Prostate gland (tissue), 2 donors: ENCODE results near the gene ANAPC16. TPM values are rescaled to one million over a fixed set of nuclear protein-coding genes. Genes with fewer than 3 reads are reported as not detected.
"Not testable (repeated sequence)": the region's sequence is repeated elsewhere in the genome, so short reads cannot be mapped to it uniquely, and the experiment has no call there.

Source experiments
- DNase-seq: peaks from one replicate; pipeline ENCODE4 v3.0.0-alpha.2; 2019; ENCODE audit warnings: low spot score
- H3K27ac ChIP-seq, 2 donors: fragments of 200-600 bp; sonication (generic); 2 replicates each; pipeline ENCODE4 v1.5.1; 2017 to 2019
- H3K27me3 ChIP-seq: fragments of 200-600 bp; sonication (generic); replicated peaks from 2 replicates; pipeline ENCODE4 v1.5.1; 2019; ENCODE audit not compliant: insufficient read depth
- H3K36me3 ChIP-seq, 2 donors: fragments of 200-600 bp; sonication (generic); 1 replicate in 1 of 2; 2 replicates in 1 of 2; pipeline versions ENCODE4 v1.5.1 to v1.8.1; 2017 to 2019
- H3K4me1 ChIP-seq: fragments of 200-600 bp; sonication (generic); replicated peaks from 2 replicates; pipeline ENCODE4 v1.5.1; 2019
- H3K4me3 ChIP-seq, 2 donors: fragments of 200-600 bp; sonication (generic); 2 replicates each; pipeline ENCODE4 v1.5.1; 2017 to 2019
- H3K9me3 ChIP-seq: fragments of 200-600 bp; sonication (generic); 2 replicates; pipeline ENCODE4 v1.5.1; 2017
- CTCF ChIP-seq, 4 experiments: fragments of 200-600 bp in 2 of 4; fragments of 450-650 bp in 2 of 4; sonication (generic) in 2 of 4; IDR thresholded peaks; 1 replicate in 3 of 4; 2 replicates in 1 of 4; pipeline ENCODE4 v1.5.1; 2016 to 2019; ENCODE audit warnings: antibody characterized with exemption in 4 of 4, mild to moderate bottlenecking in 2 of 4, moderate library complexity in 2 of 4
- POLR2A ChIP-seq: fragments of 450-650 bp; IDR thresholded peaks from one replicate; pipeline ENCODE4 v1.6.1; 2016; ENCODE audit warnings: antibody characterized with exemption, mild to moderate bottlenecking
- POLR2AphosphoS5 ChIP-seq: sonication (generic); formaldehyde crosslinking; IDR thresholded peaks from one replicate; pipeline ENCODE4 v1.6.1; 2017; ENCODE audit warnings: antibody characterized with exemption
- WGBS: methylation state at CpG from one replicate; pipeline ENCODE4 v1.1.5; 2018; 5-methylcytosine and 5-hydroxymethylcytosine counted together
- intact Hi-C: fragments of 100-400 bp; cut with DNase I; formaldehyde crosslinking; loops from one replicate; pipeline ENCODE4 v1.14.2; 2022
- total RNA-seq, 2 donors: library from RNA; depleted of rRNA; stranded (reverse); fragments of >200 nt; gene quantifications; one replicate each; pipeline ENCODE4 v1.1.0, GENCODE V29; 2016

The ANAPC16 gene
- total RNA-seq, 2 donors from 2014 or later = 73.4 to 123 TPM

GRCh38 chr10:72265508-72265907 lies 49.7 kb downstream of the ANAPC16 start:
- intact Hi-C loops = no loop called here
- no peak overlapping the region for H3K27ac ChIP-seq

GRCh38 chr10:72265990-72266865 lies 50.4 kb downstream of the ANAPC16 start:
- H3K27me3 ChIP-seq = no peaks in the 10 kb centered on the region
- TF ChIP-seq POLR2A (no peak), CTCF (IDR thresholded peaks at IDR 0.05) (no peak), POLR2AphosphoS5 (no peak)
- no peak overlapping the region for H3K4me3 ChIP-seq
- 91% methylated on average over 11 of the region's 11 CpGs for WGBS
- intact Hi-C loops = no loop called here
- H3K4me1 ChIP-seq = peaks cover 7% of the 10 kb centered on the region
- no peaks in the 10 kb centered on the region for H3K9me3 ChIP-seq
- H3K36me3 ChIP-seq = no peaks in the 10 kb centered on the region
- no peak for DNase-seq
- no peak overlapping the region for H3K27ac ChIP-seq

More at GRCh38 chr10:72265508-72265907, 49.7 kb downstream of the ANAPC16 start:
- H3K4me3 ChIP-seq = no peak overlapping the region
- no peaks in the 10 kb centered on the region for H3K36me3 ChIP-seq
- 85% methylated on average over 6 of the region's 6 CpGs for WGBS
- DNase-seq = no peak
- TF ChIP-seq POLR2A = no peak
- no peaks in the 10 kb centered on the region for H3K27me3 ChIP-seq
- H3K4me1 ChIP-seq = peaks cover 12% of the 10 kb centered on the region
- H3K9me3 ChIP-seq = no peaks in the 10 kb centered on the region

GRCh38 chr10:72267381-72267780 lies 51.6 kb downstream of the ANAPC16 start:
- WGBS = 85% methylated on average over 6 of the region's 6 CpGs

GRCh38 chr10:72267819-72268399 lies 52.1 kb downstream of the ANAPC16 start:
- no peak for TF ChIP-seq POLR2AphosphoS5
- no peak for TF ChIP-seq POLR2A
- no peak for TF ChIP-seq CTCF (IDR thresholded peaks at IDR 0.05)
- Histone ChIP-seq H3K4me3 (no peak overlapping the region), H3K27me3 (no peaks in the 10 kb centered on the region), H3K36me3 (no peaks in the 10 kb centered on the region), H3K9me3 (no peaks in the 10 kb centered on the region), H3K4me1 (no peaks in the 10 kb centered on the region), H3K27ac (no peak overlapping the region)
- DNase-seq = no peak
- intact Hi-C loops = no loop called here
- WGBS = 87% methylated on average over 15 of the region's 15 CpGs

More at GRCh38 chr10:72267381-72267780, 51.6 kb downstream of the ANAPC16 start:
- Histone ChIP-seq H3K4me3 (no peak overlapping the region), H3K36me3 (no peaks in the 10 kb centered on the region), H3K4me1 (no peaks in the 10 kb centered on the region), H3K27ac (no peak overlapping the region), H3K9me3 (no peaks in the 10 kb centered on the region), H3K27me3 (no peaks in the 10 kb centered on the region)
- intact Hi-C loops = no loop called here
- TF ChIP-seq CTCF (IDR thresholded peaks at IDR 0.05) (no peak), POLR2AphosphoS5 (no peak), POLR2A (no peak)
- DNase-seq = no peak

GRCh38 chr10:72268475-72269200 lies 52.8 kb downstream of the ANAPC16 start:
- intact Hi-C loops = not testable (repeated sequence)
- WGBS = 94% methylated on average over 5 of the region's 5 CpGs

More at GRCh38 chr10:72268475-72269200, 52.8 kb downstream of the ANAPC16 start:
- not testable (repeated sequence) for H3K4me1 ChIP-seq, H3K9me3 ChIP-seq, H3K36me3 ChIP-seq, H3K27ac ChIP-seq, H3K4me3 ChIP-seq, H3K27me3 ChIP-seq, DNase-seq
